ENCODE measurements around the gene LENG1. TPM values are rescaled to one million over a fixed set of nuclear protein-coding genes. Genes with fewer than 3 reads are reported as not detected.

The LENG1 gene
- total RNA-seq, 2 experiments from 2014 or later = 10.2 to 12.8 TPM

DNA sequence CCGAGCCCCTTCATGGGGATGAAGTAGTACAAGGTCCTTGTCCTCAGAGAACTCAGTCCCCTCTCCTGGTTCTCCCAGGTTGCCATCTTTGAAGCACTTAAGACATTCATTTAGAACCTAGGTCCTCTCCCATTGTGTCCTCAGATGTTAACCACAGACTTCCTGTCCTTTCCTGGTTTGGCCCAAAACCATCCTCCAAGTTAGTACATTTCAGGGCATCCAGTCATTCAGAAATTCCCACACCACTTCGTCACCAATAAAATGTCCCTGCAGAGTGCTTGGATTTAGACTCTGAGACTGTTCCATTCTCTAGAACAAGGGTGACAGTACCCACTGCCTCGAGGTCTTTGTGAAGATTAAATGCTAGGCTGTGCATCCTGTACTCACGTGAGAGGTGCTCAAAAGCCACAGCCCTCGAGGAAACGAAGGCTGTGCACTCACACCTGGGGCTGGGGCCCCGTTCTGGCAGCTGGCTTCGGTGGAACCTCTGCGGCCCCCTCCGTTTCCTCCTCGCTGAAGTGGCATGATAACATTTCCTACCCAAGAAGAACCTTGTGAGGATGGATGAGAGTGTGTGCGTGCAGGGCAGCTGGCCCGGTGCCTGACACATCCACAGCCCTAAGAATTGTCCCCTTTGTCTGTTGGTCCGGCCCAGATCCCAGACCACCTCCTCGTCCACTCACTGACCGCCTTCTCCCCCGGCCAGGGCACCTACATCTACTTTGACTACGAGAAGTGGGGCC lies 4.7 kb downstream of the LENG1 start:
- H3K36me3 Mint-ChIP-seq = peaks cover 37% of the 10 kb centered on the region
- peak overlapping the region; percentile 90 for H3K27ac Mint-ChIP-seq
- H3K4me3 Mint-ChIP-seq = peak overlapping the region; percentile 52
- POLR2A ChIA-PET = interaction anchor here (0.6 to 1.2 kb wide), 4 partner anchors 18 to 280 kb away, joined by 3 to 5 read pairs (median 3); partner anchors contain the start of gene CNOT3
- peaks cover 27% of the 10 kb centered on the region for H3K4me1 Mint-ChIP-seq
- no peaks in the 10 kb centered on the region for H3K9me3 Mint-ChIP-seq
- DNase-seq (peak; percentile 59), ATAC-seq (ENCODE audit: low read depth) (peak; percentile 21)
- H3K27me3 Mint-ChIP-seq = no peaks in the 10 kb centered on the region

DNA sequence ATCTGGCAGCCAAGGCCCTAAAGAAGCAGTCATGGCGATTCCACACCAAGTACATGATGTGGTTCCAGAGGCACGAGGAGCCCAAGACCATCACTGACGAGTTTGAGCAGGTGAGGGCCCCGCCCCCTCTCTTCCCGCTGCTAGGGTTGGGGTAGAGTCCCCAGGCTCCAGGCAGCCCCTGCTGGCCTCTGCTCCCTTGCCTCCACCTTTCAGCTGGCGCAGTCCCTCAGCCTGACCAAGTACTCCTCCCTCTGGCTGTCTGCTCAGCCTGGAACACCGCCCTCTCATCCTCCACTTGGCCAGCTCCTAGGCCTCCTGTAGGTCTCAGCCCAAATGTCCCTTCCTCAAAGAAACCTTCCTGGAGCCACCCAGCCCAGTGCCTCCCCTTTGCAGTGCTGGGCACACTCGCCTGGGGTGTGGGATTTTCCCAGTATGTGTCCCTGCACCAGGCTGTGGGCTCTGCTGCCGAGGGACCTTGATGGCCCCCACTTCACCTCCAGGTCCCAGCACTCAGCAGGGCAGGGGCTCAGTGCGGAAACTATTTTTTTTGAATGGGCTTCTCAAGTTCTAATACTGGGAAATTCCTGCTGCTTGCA lies 5.7 kb downstream of the LENG1 start:
- Mint-ChIP-seq H3K36me3 (peaks cover 37% of the 10 kb centered on the region), H3K9me3 (no peaks in the 10 kb centered on the region), H3K27ac (peak overlapping the region; percentile 6), H3K4me3 (no peak overlapping the region), H3K27me3 (no peaks in the 10 kb centered on the region), H3K4me1 (peaks cover 23% of the 10 kb centered on the region)
- ATAC-seq (ENCODE audit: low read depth) = no peak
- DNase-seq = no peak
- POLR2A ChIA-PET = no interaction called here

DNA sequence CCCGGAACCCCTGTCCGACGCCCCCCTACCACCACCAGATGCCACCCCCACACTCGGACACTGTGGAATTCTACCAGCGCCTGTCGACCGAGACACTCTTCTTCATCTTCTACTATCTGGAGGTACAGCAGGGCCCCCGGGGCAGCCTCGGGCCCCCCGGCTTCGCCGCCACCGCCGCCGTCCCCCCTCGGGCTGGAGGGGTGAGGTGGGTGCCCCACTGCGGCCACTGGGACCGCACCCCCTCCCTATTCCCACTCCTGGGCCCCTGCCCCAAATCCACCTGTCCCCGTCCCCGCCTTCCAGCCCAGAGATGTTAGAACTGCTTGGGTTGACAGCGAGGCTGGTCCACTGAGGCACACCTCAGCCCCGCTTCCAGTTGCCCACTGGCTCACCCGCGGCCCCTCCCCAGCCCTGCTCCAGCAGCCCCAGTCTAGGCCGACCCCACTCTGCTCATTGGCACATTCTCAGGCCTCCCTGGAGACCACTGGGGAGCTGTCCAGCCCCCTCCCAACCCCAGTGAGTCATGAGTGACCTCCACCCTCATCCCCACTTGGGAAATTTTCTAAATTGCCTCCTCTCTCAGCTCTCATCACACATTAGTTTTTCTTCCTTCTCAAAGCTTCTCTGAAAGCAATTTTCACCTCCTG lies 6.5 kb downstream of the LENG1 start:
- no peaks in the 10 kb centered on the region for H3K9me3 Mint-ChIP-seq
- DNase-seq (no peak), ATAC-seq (ENCODE audit: low read depth) (no peak)
- peaks cover 16% of the 10 kb centered on the region for H3K4me1 Mint-ChIP-seq
- no peak overlapping the region for H3K27ac Mint-ChIP-seq
- no peaks in the 10 kb centered on the region for H3K27me3 Mint-ChIP-seq
- POLR2A ChIA-PET = interaction anchor here (0.6 to 1.3 kb wide), 2 partner anchors 16 to 361 kb away, joined by 4 read pairs; partner anchors contain the start of gene CNOT3
- peaks cover 39% of the 10 kb centered on the region for H3K36me3 Mint-ChIP-seq
- no peak overlapping the region for H3K4me3 Mint-ChIP-seq

DNA sequence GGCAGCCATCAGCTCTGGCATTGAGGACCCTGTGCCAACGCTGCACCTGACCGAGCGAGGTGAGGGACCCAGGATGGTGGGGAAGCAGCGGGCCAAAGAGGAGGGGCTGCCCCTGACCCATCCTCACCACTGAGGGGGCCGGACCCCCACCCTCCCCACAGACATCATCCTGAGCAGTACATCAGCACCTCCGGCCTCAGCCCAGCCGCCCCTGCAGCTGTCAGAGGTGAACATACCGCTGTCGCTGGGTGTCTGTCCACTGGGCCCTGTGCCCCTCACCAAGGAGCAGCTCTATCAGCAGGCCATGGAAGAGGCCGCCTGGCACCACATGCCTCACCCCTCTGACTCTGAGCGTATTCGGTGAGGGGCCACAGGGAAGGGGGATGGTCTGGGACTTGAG lies 7.3 kb downstream of the LENG1 start:
- no peaks in the 10 kb centered on the region for H3K27me3 Mint-ChIP-seq
- no peak for DNase-seq
- no peak for ATAC-seq (ENCODE audit: low read depth)
- no peak overlapping the region for H3K27ac Mint-ChIP-seq
- H3K36me3 Mint-ChIP-seq = peaks cover 41% of the 10 kb centered on the region
- no peak overlapping the region for H3K4me3 Mint-ChIP-seq
- POLR2A ChIA-PET = interaction anchor here (0.6 to 1.3 kb wide), 3 partner anchors 15 to 360 kb away, joined by 4 read pairs; partner anchors contain the start of genes CNOT3, PRPF31 and TFPT
- H3K9me3 Mint-ChIP-seq = no peaks in the 10 kb centered on the region
- H3K4me1 Mint-ChIP-seq = peaks cover 16% of the 10 kb centered on the region

DNA sequence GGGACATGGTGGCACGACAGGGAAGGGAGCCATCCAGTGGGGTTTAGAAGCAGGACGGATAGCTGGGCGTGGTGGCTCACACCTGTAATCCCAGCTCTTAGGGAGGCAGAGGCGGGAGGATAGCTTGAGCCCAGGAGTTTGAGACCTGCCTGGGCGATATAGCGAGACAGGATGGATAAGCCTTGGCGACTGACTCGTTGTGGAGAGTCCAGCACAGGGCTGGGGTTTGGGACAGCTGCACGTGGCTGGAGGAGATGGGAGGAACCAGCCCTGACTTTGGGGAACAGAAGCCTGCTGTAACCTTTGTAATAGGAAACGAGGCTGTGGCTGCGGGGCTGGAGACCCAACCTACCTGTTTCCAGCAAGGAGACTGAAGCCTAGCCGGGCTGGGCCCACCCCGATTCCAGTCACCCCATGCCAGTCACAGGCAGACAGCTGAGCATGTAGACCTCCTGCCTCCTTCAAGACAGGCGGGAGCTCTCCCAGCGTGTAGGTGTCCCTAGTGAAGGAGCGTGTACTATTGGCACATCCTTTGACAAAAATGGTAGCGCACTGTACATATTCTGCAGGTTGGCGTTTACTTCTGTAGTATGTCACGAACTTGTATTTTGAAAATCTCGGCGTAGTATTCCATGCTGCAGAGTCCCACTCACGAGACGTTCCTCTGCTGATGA lies 8.0 kb downstream of the LENG1 start:
- Mint-ChIP-seq H3K4me3 (no peak overlapping the region), H3K27ac (no peak overlapping the region), H3K36me3 (peaks cover 35% of the 10 kb centered on the region), H3K4me1 (peaks cover 13% of the 10 kb centered on the region), H3K27me3 (no peaks in the 10 kb centered on the region), H3K9me3 (no peaks in the 10 kb centered on the region)
- DNase-seq (no peak), ATAC-seq (ENCODE audit: low read depth) (no peak)
- POLR2A ChIA-PET = interaction anchor here (1.0 to 2.4 kb wide), 3 partner anchors 14 to 36 kb away, joined by 4 to 13 read pairs (median 4); partner anchors contain the start of genes CNOT3, PRPF31 and TFPT

DNA sequence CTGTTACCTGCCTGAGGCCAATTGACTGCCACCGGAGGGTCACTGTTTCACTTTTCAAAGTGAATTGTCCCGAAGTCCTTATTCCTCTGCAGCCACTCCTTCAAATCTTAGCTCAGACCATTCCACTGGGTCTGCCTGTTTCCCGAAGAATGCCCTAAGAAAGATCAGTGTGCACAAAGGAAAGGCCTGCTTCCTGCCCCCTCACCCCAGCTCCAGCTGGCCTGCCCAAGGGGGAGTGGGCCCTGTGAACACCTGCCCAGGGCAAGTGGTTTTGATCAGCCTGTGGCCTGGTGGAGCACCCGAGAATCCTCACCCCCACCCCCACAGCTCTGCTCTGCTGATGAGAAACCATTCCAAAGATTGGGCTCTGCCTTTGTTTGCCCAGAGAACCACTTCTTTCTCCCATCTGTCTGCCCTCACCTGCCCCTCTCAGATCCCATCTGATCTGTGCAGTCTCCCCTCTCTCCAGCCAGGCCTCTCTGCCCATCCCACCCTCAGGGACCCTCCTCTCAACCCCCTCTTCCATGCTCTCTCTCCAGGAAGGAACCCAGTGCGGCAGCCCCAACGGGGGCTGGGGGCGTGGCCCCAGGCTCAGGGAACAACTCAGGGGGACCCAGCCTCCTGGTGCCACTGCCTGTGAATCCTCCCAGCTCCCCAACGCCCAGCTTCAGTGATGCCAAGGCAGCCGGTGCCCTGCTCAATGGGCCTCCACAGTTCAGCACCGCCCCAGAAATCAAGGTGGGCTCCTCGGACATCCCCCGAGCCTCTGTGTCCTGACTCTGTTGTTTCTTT lies 10.3 kb downstream of the LENG1 start:
- Mint-ChIP-seq H3K4me3 (no peak overlapping the region), H3K27ac (no peak overlapping the region), H3K27me3 (no peaks in the 10 kb centered on the region), H3K36me3 (peaks cover 30% of the 10 kb centered on the region), H3K4me1 (peaks cover 4% of the 10 kb centered on the region), H3K9me3 (no peaks in the 10 kb centered on the region)
- DNase-seq (no peak), ATAC-seq (ENCODE audit: low read depth) (no peak)
- POLR2A ChIA-PET = interaction anchor here (0.6 to 2.4 kb wide), 4 partner anchors 10 to 81 kb away, joined by 4 to 13 read pairs (median 6); partner anchors contain the start of genes CNOT3 and LENG1

DNA sequence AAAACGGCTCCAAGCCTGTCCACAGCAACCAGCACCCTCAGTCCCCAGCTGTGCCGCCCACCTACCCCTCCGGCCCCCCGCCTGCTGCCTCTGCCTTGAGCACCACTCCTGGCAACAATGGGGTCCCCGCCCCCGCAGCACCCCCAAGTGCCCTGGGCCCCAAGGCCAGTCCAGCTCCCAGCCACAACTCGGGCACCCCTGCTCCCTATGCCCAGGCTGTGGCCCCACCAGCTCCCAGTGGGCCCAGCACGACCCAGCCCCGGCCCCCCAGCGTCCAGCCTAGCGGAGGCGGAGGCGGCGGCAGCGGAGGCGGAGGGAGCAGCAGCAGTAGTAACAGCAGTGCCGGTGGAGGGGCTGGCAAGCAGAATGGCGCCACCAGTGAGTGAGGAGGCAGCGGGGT lies 11.4 kb downstream of the LENG1 start:
- Mint-ChIP-seq H3K36me3 (peaks cover 26% of the 10 kb centered on the region), H3K27ac (no peak overlapping the region), H3K27me3 (no peaks in the 10 kb centered on the region), H3K9me3 (no peaks in the 10 kb centered on the region), H3K4me3 (no peak overlapping the region), H3K4me1 (no peaks in the 10 kb centered on the region)
- DNase-seq = no peak
- ATAC-seq (ENCODE audit: low read depth) = no peak
- POLR2A ChIA-PET = interaction anchor here (1.8 kb wide), 1 partner anchor 11 kb away, joined by 7 read pairs; the partner anchor contains the start of gene LENG1

DNA sequence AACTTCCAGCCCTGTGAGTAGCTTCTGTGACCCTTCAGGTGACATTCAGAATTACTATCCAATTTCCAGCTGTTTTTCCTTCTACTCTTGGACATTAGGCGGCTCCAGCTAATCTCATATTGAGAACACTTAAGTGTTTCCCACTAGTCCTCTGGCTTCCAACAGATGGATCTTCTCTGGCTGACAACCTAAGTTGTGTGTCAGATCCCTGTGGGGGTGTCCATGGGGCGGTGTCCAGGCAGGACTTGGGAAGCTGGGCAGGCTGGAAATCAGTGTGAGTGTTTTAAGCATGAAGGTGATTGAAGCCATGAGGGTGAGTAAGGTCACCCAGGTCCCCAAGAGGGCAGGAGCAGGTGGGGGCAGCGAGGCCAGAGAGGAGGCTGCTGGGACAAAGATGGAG lies 11.8 kb downstream of the LENG1 start:
- DNase-seq = no peak
- Mint-ChIP-seq H3K27ac (no peak overlapping the region), H3K27me3 (no peaks in the 10 kb centered on the region), H3K4me1 (no peaks in the 10 kb centered on the region), H3K4me3 (no peak overlapping the region), H3K36me3 (peaks cover 28% of the 10 kb centered on the region), H3K9me3 (no peaks in the 10 kb centered on the region)
- POLR2A ChIA-PET = interaction anchor here (1.8 kb wide), 1 partner anchor 12 kb away, joined by 7 read pairs; the partner anchor contains the start of gene LENG1
- ATAC-seq (ENCODE audit: low read depth) = no peak

DNA sequence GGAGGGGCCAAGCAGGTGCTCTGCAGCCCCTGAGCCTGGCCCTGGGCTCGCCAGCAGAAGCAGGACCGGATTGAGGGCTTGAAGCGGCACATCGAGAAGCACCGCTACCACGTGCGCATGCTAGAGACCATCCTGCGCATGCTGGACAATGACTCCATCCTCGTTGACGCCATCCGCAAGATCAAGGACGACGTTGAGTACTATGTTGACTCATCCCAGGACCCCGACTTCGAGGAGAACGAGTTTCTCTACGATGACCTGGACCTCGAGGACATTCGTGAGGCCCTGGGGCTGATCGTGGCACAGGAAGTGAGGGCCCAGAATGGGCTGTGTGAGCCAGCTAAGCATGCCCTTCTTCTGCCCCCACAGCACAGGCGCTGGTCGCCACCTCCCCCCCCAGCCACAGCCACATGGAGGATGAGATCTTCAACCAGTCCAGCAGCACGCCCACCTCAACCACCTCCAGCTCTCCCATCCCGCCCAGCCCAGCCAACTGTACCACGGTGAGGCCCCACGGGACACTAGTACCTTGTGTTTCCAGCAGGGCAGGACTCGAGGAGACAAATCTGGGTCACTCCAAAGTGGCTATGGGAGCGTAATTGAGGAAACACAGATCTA lies 13.9 kb downstream of the LENG1 start:
- DNase-seq = no peak
- no peaks in the 10 kb centered on the region for H3K27me3 Mint-ChIP-seq
- H3K4me3 Mint-ChIP-seq = no peak overlapping the region
- H3K36me3 Mint-ChIP-seq = peaks cover 24% of the 10 kb centered on the region
- POLR2A ChIA-PET = no interaction called here
- H3K4me1 Mint-ChIP-seq = peaks cover 7% of the 10 kb centered on the region
- ATAC-seq (ENCODE audit: low read depth) = no peak
- H3K27ac Mint-ChIP-seq = no peak overlapping the region
- no peaks in the 10 kb centered on the region for H3K9me3 Mint-ChIP-seq

DNA sequence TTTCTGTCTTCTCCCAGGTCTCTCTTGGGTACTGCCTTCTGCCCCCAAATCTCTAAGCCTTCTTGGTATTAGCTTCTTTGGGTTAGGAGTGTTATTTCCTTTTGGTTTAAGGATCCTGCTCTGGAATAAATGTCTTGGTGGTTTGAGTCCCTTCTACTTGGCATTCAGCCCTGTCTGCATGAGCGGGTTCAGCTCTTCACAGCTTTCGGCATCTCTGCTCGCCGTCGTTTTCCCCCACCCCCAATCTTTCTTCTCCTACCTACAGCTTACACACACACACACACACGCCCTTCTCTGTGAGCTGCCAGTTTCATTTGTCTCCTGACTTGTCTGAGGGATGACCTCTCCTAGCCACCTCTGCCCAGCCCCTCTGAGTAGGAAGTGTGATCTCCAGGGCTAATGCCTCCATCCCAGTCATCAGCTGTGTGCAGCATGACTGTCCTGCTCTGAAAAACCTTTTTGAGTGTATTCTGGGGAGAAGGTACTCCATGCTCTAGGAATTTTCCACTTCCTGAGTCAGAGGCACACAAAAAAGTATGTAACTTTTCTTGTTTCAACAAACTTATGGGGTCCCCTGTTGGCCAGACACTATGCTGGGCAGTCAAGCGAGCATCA lies 17.2 kb downstream of the LENG1 start:
- DNase-seq (no peak), ATAC-seq (ENCODE audit: low read depth) (no peak)
- Mint-ChIP-seq H3K4me3 (no peak overlapping the region), H3K27ac (peak overlapping the region; percentile 60), H3K4me1 (peaks cover 23% of the 10 kb centered on the region), H3K9me3 (no peaks in the 10 kb centered on the region), H3K27me3 (no peaks in the 10 kb centered on the region), H3K36me3 (peaks cover 17% of the 10 kb centered on the region)
- POLR2A ChIA-PET = no interaction called here

DNA sequence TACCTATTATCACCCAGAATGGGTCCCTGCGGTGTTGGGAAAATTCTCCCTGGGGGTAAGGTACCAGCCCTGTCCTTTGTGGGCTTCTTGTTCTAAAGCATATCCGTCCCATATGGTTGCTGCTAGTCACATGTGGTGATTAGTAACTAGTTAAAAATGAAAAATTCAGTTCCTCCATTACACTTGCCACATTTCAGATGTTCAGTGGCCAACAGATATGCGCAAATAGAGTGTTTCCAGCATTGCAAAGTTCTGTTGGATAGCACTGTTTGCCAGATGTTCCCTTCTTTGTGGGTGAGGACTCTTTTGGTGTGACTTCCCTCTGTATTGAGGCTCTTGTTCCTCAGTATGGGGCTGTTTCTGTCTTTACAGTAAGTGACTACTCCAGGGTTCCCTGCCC lies 18.2 kb downstream of the LENG1 start:
- peaks cover 17% of the 10 kb centered on the region for H3K36me3 Mint-ChIP-seq
- H3K27me3 Mint-ChIP-seq = no peaks in the 10 kb centered on the region
- POLR2A ChIA-PET = no interaction called here
- no peak overlapping the region for H3K27ac Mint-ChIP-seq
- no peak overlapping the region for H3K4me3 Mint-ChIP-seq
- H3K9me3 Mint-ChIP-seq = no peaks in the 10 kb centered on the region
- ATAC-seq (ENCODE audit: low read depth) = no peak
- peaks cover 26% of the 10 kb centered on the region for H3K4me1 Mint-ChIP-seq
- DNase-seq = no peak
